ENCODE data around the gene ZNF555. TPM values are rescaled to one million over a fixed set of nuclear protein-coding genes. Genes with fewer than 3 reads are reported as not detected.

The ZNF555 gene
- total and polyA plus RNA-seq, 2 experiments from 2014 or later: 2.7 to 7.4 TPM

DNA sequence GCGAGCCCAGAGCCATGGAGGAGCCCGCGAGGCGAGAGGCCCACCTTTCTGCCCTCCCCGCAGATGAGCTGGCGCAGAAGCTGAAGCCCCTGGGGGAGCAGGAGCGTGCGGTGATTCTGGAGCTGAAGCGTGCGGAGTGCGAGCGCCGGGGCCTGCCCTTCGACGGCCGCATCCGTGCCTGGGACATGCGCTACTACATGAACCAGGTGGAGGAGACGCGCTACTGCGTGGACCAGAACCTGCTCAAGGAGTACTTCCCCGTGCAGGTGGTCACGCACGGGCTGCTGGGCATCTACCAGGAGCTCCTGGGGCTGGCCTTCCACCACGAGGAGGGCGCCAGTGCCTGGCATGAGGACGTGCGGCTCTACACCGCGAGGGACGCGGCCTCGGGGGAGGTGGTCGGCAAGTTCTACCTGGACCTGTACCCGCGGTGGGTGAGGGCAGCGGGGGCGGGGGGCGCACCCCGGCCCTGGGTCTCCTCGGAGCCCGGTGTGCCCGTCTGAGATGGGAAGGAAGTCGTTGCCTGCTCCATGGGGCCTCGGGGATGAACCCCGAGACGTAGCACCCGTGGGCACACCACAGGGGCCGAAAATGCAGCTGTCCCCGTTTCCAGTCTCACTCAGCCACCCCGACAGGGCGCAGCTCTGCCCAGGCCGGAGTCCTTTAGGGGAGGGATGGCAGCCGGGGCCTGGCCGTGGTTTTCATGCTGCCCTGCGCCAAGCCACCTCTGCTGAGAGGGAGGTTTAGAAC is 33.7 kb upstream of the ZNF555 start:
- Histone ChIP-seq H3K4me2 (no peak overlapping the region), H3K4me1 (ENCODE audit: insufficient read depth) (no peaks in the 10 kb centered on the region), H3K9me3 (ENCODE audit: low read depth) (no peaks in the 10 kb centered on the region), H3K36me3 (replicated peaks; ENCODE audit: insufficient read depth, low read depth) (no peaks in the 10 kb centered on the region), H3K9me2 (replicated peaks; ENCODE audit: insufficient read depth) (no peaks in the 10 kb centered on the region), H3K79me2 (no peaks in the 10 kb centered on the region), H3K27me3 (no peaks in the 10 kb centered on the region), H4K20me1 (ENCODE audit: insufficient read depth, poor library complexity, severe bottlenecking) (no peaks in the 10 kb centered on the region), H3K4me3 (no peak overlapping the region), H3K27ac (no peak overlapping the region), H2AFZ (no peak overlapping the region)
- 98% methylated on average over 43 of the region's 56 CpGs for WGBS (ENCODE audit: low lambda C conversion rate, missing lambda C conversion rate)
- TF ChIP-seq, protein P1, sequence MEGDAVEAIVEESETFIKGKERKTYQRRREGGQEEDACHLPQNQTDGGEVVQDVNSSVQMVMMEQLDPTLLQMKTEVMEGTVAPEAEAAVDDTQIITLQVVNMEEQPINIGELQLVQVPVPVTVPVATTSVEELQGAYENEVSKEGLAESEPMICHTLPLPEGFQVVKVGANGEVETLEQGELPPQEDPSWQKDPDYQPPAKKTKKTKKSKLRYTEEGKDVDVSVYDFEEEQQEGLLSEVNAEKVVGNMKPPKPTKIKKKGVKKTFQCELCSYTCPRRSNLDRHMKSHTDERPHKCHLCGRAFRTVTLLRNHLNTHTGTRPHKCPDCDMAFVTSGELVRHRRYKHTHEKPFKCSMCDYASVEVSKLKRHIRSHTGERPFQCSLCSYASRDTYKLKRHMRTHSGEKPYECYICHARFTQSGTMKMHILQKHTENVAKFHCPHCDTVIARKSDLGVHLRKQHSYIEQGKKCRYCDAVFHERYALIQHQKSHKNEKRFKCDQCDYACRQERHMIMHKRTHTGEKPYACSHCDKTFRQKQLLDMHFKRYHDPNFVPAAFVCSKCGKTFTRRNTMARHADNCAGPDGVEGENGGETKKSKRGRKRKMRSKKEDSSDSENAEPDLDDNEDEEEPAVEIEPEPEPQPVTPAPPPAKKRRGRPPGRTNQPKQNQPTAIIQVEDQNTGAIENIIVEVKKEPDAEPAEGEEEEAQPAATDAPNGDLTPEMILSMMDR (IDR thresholded peaks at IDR 0.05; ENCODE audit: poor library complexity): no peak
- TF ChIP-seq EZH2phosphoT487 (IDR thresholded peaks at IDR 0.05; ENCODE audit: low read depth, severe bottlenecking, unreplicated experiment) (no peak), EZH2 (IDR thresholded peaks at IDR 0.05; ENCODE audit: borderline replicate concordance) (no peak)
- no peak for DNase-seq (ENCODE audit: low spot score)

- H3K4me3 ChIP-seq: no peak overlapping the region
- no peak for DNase-seq (ENCODE audit: low spot score)
- H3K27me3 ChIP-seq: no peaks in the 10 kb centered on the region
- H2AFZ ChIP-seq: no peak overlapping the region
- WGBS (ENCODE audit: low lambda C conversion rate, missing lambda C conversion rate): 96% methylated on average over 34 of the region's 41 CpGs
- no peaks in the 10 kb centered on the region for H3K4me1 ChIP-seq (ENCODE audit: insufficient read depth)
- H3K9me2 ChIP-seq (replicated peaks; ENCODE audit: insufficient read depth): no peaks in the 10 kb centered on the region
- H3K9me3 ChIP-seq (ENCODE audit: low read depth): no peaks in the 10 kb centered on the region
- no peaks in the 10 kb centered on the region for H4K20me1 ChIP-seq (ENCODE audit: insufficient read depth, poor library complexity, severe bottlenecking)
- H3K36me3 ChIP-seq (replicated peaks; ENCODE audit: insufficient read depth, low read depth): no peaks in the 10 kb centered on the region
- H3K27ac ChIP-seq: no peak overlapping the region
- no peak overlapping the region for H3K4me2 ChIP-seq
- H3K79me2 ChIP-seq: no peaks in the 10 kb centered on the region
- TF ChIP-seq, protein P1 (IDR thresholded peaks at IDR 0.05; ENCODE audit: poor library complexity): no peak
- TF ChIP-seq EZH2 (IDR thresholded peaks at IDR 0.05; ENCODE audit: borderline replicate concordance) (no peak), EZH2phosphoT487 (IDR thresholded peaks at IDR 0.05; ENCODE audit: low read depth, severe bottlenecking, unreplicated experiment) (no peak)
Measured at GRCh38 chr19:2808129-2808941, 32.9 kb upstream of the ZNF555 start.

DNA sequence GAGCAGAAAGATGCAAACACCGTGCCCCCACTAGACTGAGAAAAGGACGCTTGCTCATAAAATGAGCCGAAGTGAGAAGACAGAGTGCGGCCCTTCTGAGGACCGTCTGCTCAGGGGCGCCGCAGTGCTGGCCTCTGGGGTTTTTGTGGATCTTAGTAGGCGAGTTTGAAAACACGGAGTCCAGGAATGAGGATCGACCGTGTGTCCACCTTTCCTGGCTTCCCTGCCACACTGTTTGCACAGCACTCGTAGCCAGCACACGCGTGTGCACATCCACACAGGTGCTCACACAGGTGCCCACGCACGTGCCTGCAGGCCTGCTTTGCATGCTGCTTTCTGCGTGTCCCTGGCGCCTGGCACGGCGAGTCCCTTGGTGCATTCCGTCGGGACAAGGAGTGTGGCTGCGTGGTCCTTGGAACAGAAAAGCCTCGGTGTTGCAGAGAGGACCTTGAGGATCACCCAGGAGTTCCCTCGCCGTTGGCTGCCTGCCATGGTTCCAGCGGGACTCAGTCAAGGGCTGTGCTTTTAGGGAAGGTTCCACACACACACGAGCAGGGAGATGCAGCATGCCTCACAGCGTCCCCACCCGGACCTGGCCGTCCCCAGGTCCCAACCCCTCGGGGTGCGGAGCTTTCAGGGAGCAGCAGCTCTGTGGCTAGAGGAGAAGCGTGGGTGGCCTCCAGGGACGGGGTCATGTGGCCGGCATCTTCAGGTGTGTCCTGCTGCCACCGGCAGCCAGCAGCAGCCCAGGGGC is 31.7 kb upstream of the ZNF555 start:
- no peak overlapping the region for H3K4me2 ChIP-seq
- TF ChIP-seq EZH2phosphoT487 (IDR thresholded peaks at IDR 0.05; ENCODE audit: low read depth, severe bottlenecking, unreplicated experiment): no peak
- TF ChIP-seq, protein P1 (IDR thresholded peaks at IDR 0.05; ENCODE audit: poor library complexity): no peak
- no peak for TF ChIP-seq EZH2 (IDR thresholded peaks at IDR 0.05; ENCODE audit: borderline replicate concordance)
- no peaks in the 10 kb centered on the region for H3K4me1 ChIP-seq (ENCODE audit: insufficient read depth)
- H3K79me2 ChIP-seq: no peaks in the 10 kb centered on the region
- no peaks in the 10 kb centered on the region for H3K36me3 ChIP-seq (replicated peaks; ENCODE audit: insufficient read depth, low read depth)
- 95% methylated on average over 36 of the region's 37 CpGs for WGBS (ENCODE audit: low lambda C conversion rate, missing lambda C conversion rate)
- no peaks in the 10 kb centered on the region for H3K9me2 ChIP-seq (replicated peaks; ENCODE audit: insufficient read depth)
- DNase-seq (ENCODE audit: low spot score): no peak
- no peak overlapping the region for H2AFZ ChIP-seq
- H3K9me3 ChIP-seq (ENCODE audit: low read depth): no peaks in the 10 kb centered on the region
- no peak overlapping the region for H3K27ac ChIP-seq
- no peaks in the 10 kb centered on the region for H4K20me1 ChIP-seq (ENCODE audit: insufficient read depth, poor library complexity, severe bottlenecking)
- H3K4me3 ChIP-seq: no peak overlapping the region
- H3K27me3 ChIP-seq: no peaks in the 10 kb centered on the region

Data from hepatocyte (in vitro differentiated cells).